HepG2 (cell line): ENCODE data around the gene NTM. TPM values are rescaled to one million over a fixed set of nuclear protein-coding genes. Genes with fewer than 3 reads are reported as not detected.

Experiments used
- ATAC-seq: fragments of 200-7000 bp; cut with Tn5 transposase; 3 replicates; pipeline ENCODE4 v1.9.1; 2020; ENCODE audit warnings: mild to moderate bottlenecking, moderate library complexity
- BruUV-seq: library from RNA; stranded (reverse); fragments of 400-500 nt; replicated peaks from 2 replicates; lab custom pipeline; 2021; lab: Mats Ljungman, UMichigan
- CTCF ChIA-PET: fragments of 300-600 bp; formaldehyde crosslinking; extraction: SDS; loops from one replicate; lab custom pipeline; 2021; ENCODE audit warnings: low total read pairs, inconsistent platforms, low intra/inter-chr PET ratio; lab: Yijun Ruan, JAX
- POLR2A ChIA-PET: fragments of 350-600 bp; sonication (Branson Sonifier 250); formaldehyde crosslinking; loops from one replicate; lab custom pipeline; 2020; ENCODE audit warnings: antibody characterized with exemption, inconsistent platforms; lab: Yijun Ruan, JAX
- DNase-seq: peaks from one replicate; pipeline ENCODE4 v3.0.0-alpha.2; 2015; ENCODE audit warnings: low spot score
- FAIRE-seq: peaks from 3 replicates; lab custom pipeline; 2011; peaks lifted over from hg19 to GRCh38; lab: Jason Lieb, UNC
- H2AFZ ChIP-seq: one replicate; pipeline ENCODE4 v1.6.1; 2011; ENCODE audit warnings: low read length, inconsistent platforms
- H3K27ac ChIP-seq: fragments of 300-600 bp; 3 replicates; pipeline ENCODE4 v1.8.0; 2011; ENCODE audit warnings: mixed run types, mild to moderate bottlenecking, mixed read lengths, low read length, inconsistent platforms; ENCODE audit not compliant: insufficient read depth; ENCODE audit errors: extremely low read length
- H3K27me3 ChIP-seq, 2 experiments: fragments of 200-600 bp in 1 of 2; 2 replicates in 1 of 2; 3 replicates in 1 of 2; pipeline versions ENCODE4 v1.6.0 to v1.8.0; 2011; ENCODE audit warnings: low read length in 2 of 2, mild to moderate bottlenecking in 2 of 2, moderate library complexity in 2 of 2, inconsistent platforms in 1 of 2; ENCODE audit not compliant: insufficient read depth in 2 of 2, control insufficient read depth in 1 of 2
- H3K36me3 ChIP-seq, 2 experiments: fragments of 200-600 bp in 1 of 2; replicated peaks in 1 of 2; 2 replicates in 1 of 2; 3 replicates in 1 of 2; pipeline versions ENCODE4 v1.5.1 to v1.8.0; 2011; ENCODE audit warnings: low read length in 2 of 2, inconsistent platforms in 1 of 2; ENCODE audit not compliant: insufficient read depth in 2 of 2, control insufficient read depth in 1 of 2
- H3K4me1 ChIP-seq: 2 replicates; pipeline ENCODE4 v1.5.1; 2012; ENCODE audit warnings: low read length, inconsistent platforms; ENCODE audit not compliant: insufficient read depth
- H3K4me2 ChIP-seq: 2 replicates; pipeline ENCODE4 v1.6.0; 2011; ENCODE audit warnings: low read depth, low read length, inconsistent platforms
- H3K4me3 ChIP-seq, 3 experiments: fragments of 200-600 bp in 1 of 3; sonication (generic), shearing (Covaris generic) in 1 of 3; replicated peaks in 1 of 3; 2 replicates each; pipeline ENCODE4 v1.5.1; 2011 to 2016; ENCODE audit warnings: low read length in 3 of 3, inconsistent platforms in 2 of 3, low read depth in 2 of 3, mild to moderate bottlenecking in 2 of 3, control low read depth in 1 of 3, mixed read lengths in 1 of 3; ENCODE audit not compliant: insufficient read depth in 1 of 3
- H3K79me2 ChIP-seq: one replicate; pipeline ENCODE4 v1.6.1; 2011; ENCODE audit warnings: low read length, inconsistent platforms; ENCODE audit not compliant: insufficient read depth
- H3K9ac ChIP-seq: 2 replicates; pipeline ENCODE4 v1.6.0; 2011; ENCODE audit warnings: mild to moderate bottlenecking, low read depth, low read length, inconsistent platforms; ENCODE audit not compliant: insufficient read depth
- H3K9me3 ChIP-seq: 2 replicates; pipeline ENCODE4 v1.5.1; 2012; ENCODE audit warnings: mild to moderate bottlenecking, low read length
- H4K20me1 ChIP-seq: 2 replicates; pipeline ENCODE4 v1.6.0; 2011; ENCODE audit warnings: inconsistent platforms, mild to moderate bottlenecking, low read length, moderate library complexity; ENCODE audit not compliant: insufficient read depth
- ARNT ChIP-seq: fragments of 450-650 bp; IDR thresholded peaks from 2 replicates; pipeline ENCODE4 v1.6.1; 2017
- CCAR2 ChIP-seq: fragments of 200-400 bp; formaldehyde crosslinking; optimal IDR thresholded peaks from 2 replicates; pipeline ENCODE3; 2018; ENCODE audit warnings: low read depth, mild to moderate bottlenecking, low read length, moderate library complexity
- FOXK1 ChIP-seq: sonication (generic); formaldehyde crosslinking; IDR thresholded peaks from 2 replicates; pipeline ENCODE4 v1.4.0; 2020; ENCODE audit warnings: low read depth, missing genetic modification reagents, borderline replicate concordance
- NR2F1 ChIP-seq, 2 experiments: fragments of 450-650 bp in 1 of 2; formaldehyde crosslinking in 1 of 2; IDR thresholded peaks; 2 replicates each; pipeline versions ENCODE4 v1.5.0 to v1.6.1; 2016 to 2020; ENCODE audit warnings: mild to moderate bottlenecking in 1 of 2, missing compliant biosample characterization in 1 of 2, missing genetic modification reagents in 1 of 2, moderate library complexity in 1 of 2
- POGZ ChIP-seq: sonication (generic); formaldehyde crosslinking; IDR thresholded peaks from 2 replicates; pipeline ENCODE4 v1.4.0; 2020; ENCODE audit warnings: mild to moderate bottlenecking, missing genetic modification reagents
- RFX1 ChIP-seq: fragments of 450-650 bp; IDR thresholded peaks from 2 replicates; pipeline ENCODE4 v1.6.1; 2017
- SMYD3 ChIP-seq: sonication (generic); formaldehyde crosslinking; IDR thresholded peaks from 2 replicates; pipeline ENCODE4 v1.8.1; 2023; ENCODE audit warnings: mild to moderate bottlenecking, missing genetic modification reagents
- ZNF317 ChIP-seq: sonication (generic); formaldehyde crosslinking; IDR thresholded peaks from 2 replicates; pipeline ENCODE4 v1.5.0; 2020; ENCODE audit warnings: mild to moderate bottlenecking, missing genetic modification reagents
- ZNF331 ChIP-seq: sonication (generic); formaldehyde crosslinking; IDR thresholded peaks from 2 replicates; pipeline ENCODE4 v1.4.0; 2020; ENCODE audit warnings: missing genetic modification reagents
- ZNF333 ChIP-seq: sonication (generic); formaldehyde crosslinking; IDR thresholded peaks from 2 replicates; pipeline ENCODE4 v1.4.0; 2020; ENCODE audit warnings: mild to moderate bottlenecking, missing genetic modification reagents, borderline replicate concordance
- ZNF713 ChIP-seq: sonication (generic); formaldehyde crosslinking; IDR thresholded peaks from 2 replicates; pipeline ENCODE4 v1.4.0; 2020; ENCODE audit warnings: mild to moderate bottlenecking, missing genetic modification reagents
- WGBS: methylation state at CpG from one replicate; pipeline ENCODE4 v1.1.6; 2017; ENCODE audit warnings: low lambda C conversion rate; 5-methylcytosine and 5-hydroxymethylcytosine counted together
- in situ Hi-C: cut with HindIII; loops from 2 replicates; pipeline ENCODE4 v1.10.0; 2017; ENCODE audit warnings: low pct_unique_long_range_greater_than_20kb; ENCODE audit not compliant: extremely low pct_ligation_motif_present
- intact Hi-C: fragments of 100-400 bp; cut with micrococcal nuclease; formaldehyde crosslinking; loops from one replicate; pipeline ENCODE4 v1.10.0; 2022; ENCODE audit not compliant: unreplicated experiment
- polyA plus RNA-seq, 8 experiments: library from polyadenylated mRNA; depleted of rRNA in 3 of 8; stranded (reverse) in 7 of 8; unstranded in 1 of 8; fragments of >200 nt; fragmentation: Illumina TruSeq in 4 of 8; extraction: Trizol in 4 of 8; gene quantifications; 2 replicates each; pipeline versions ENCODE4 v1.2.1 to v1.2.3, GENCODE V29; 2011 to 2016; ENCODE audit warnings: low read depth in 4 of 8, missing spikeins in 1 of 8, mixed read lengths in 1 of 8; ENCODE audit not compliant: insufficient read depth in 1 of 8
- total RNA-seq, 5 experiments: library from RNA; depleted of rRNA; stranded (reverse); fragments of >200 nt; fragmentation: Illumina TruSeq; extraction: Trizol; gene quantifications; 2 replicates each; pipeline ENCODE4 v1.2.3, GENCODE V29; 2016; ENCODE audit warnings: low read depth in 1 of 5
- TF ChIP-seq, protein P1 (sequence below): sonication (generic); formaldehyde crosslinking; IDR thresholded peaks from 2 replicates; pipeline ENCODE4 v1.9.0; 2022; ENCODE audit warnings: low read depth, missing genetic modification reagents
- TF ChIP-seq, protein P2 (sequence below): sonication (generic); formaldehyde crosslinking; IDR thresholded peaks from 2 replicates; pipeline ENCODE4 v1.5.1; 2020; ENCODE audit warnings: missing genetic modification reagents, mild to moderate bottlenecking, borderline replicate concordance
- TF ChIP-seq, protein P3 (sequence below): sonication (generic); formaldehyde crosslinking; IDR thresholded peaks from 2 replicates; pipeline ENCODE4 v1.5.0; 2020; ENCODE audit warnings: mild to moderate bottlenecking, missing genetic modification reagents, borderline replicate concordance
- TF ChIP-seq, protein P4 (sequence below): sonication (generic); formaldehyde crosslinking; IDR thresholded peaks from 2 replicates; pipeline ENCODE4 v1.4.0; 2020; ENCODE audit warnings: mild to moderate bottlenecking, missing genetic modification reagents
- TF ChIP-seq, protein P5 (sequence below): IDR thresholded peaks from 2 replicates; pipeline ENCODE4 v1.6.1; 2016; ENCODE audit warnings: control low read depth

NTM gene
- total and polyA plus RNA-seq, 2 of the 13 experiments (the other 11 are each of a cell fraction or from before 2014, with no cell fraction given): not detected

DNA sequence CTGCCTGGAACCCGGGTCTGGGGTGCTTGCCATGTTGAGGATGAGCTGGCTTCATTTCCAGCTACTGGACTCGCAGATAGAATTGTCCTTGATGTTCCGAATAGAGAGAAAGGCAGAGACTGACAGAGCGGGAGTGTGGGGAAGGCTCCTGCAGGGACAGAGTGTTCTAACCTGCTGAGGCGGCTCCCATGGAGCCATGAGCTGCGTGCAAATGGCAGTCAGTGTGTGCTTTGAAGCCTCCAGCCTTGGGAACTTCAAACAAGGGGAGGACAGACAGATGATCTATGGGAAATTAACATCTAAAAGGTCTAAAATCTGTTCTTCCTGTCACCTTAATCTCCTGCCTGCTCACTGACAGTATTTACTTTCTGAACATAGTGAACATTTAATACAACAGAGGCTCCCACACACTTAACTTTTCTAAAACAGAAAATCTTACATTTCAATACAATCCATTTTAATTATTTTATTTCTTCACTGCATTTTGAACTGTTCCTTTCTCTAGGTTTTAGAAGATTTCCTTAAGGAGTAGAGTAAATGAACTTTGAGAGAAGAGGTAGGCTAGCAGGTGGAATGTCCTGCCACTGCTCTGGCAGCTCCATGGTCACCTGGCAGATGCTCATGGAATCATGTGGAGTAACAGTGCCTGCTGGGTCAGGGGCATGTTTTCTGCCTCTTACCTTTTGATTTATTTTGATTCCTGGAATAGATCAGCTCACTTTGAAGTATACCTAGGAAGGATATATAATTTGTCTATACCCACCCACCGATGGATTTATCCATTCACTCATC lies 481.7 kb downstream of the NTM start:
- Histone ChIP-seq H3K4me2 (no peak overlapping the region), H2AFZ (no peak overlapping the region), H3K27me3 (no peaks in the 10 kb centered on the region; a peak in 1 of 5 replicates), H3K27ac (no peak overlapping the region), H3K4me3 (no peak overlapping the region), H3K9ac (no peak overlapping the region), H3K9me3 (no peaks in the 10 kb centered on the region), H3K79me2 (no peaks in the 10 kb centered on the region), H4K20me1 (no peaks in the 10 kb centered on the region), H3K36me3 (no peaks in the 10 kb centered on the region), H3K4me1 (no peaks in the 10 kb centered on the region)
- ChIA-PET CTCF (no interaction called here), POLR2A (no interaction called here)
- FAIRE-seq: no peak
- in situ Hi-C loops: loop anchor here (25.0 kb wide), 3 partner anchors 285 to 1210 kb away; no protein-coding TSS in a partner anchor
- intact Hi-C loops: no loop called here
- ATAC-seq: no peak
- DNase-seq: no peak
- BruUV-seq: no TSS peak
- WGBS: under 1% methylated on average over 7 of the region's 7 CpGs
- TF ChIP-seq ARNT (no peak), ZNF331 (no peak), ZNF333 (no peak), SMYD3 (CRISPR knock-in tag) (no peak), CCAR2 (no peak), FOXK1 (CRISPR knock-in tag) (no peak), NR2F1 (CRISPR knock-in tag; IDR thresholded peaks at IDR 0.05) (no peak), ZNF713 (CRISPR knock-in tag) (no peak), RFX1 (no peak), ZNF317 (CRISPR knock-in tag) (no peak), POGZ (CRISPR knock-in tag) (no peak)
- TF ChIP-seq, protein P1, sequence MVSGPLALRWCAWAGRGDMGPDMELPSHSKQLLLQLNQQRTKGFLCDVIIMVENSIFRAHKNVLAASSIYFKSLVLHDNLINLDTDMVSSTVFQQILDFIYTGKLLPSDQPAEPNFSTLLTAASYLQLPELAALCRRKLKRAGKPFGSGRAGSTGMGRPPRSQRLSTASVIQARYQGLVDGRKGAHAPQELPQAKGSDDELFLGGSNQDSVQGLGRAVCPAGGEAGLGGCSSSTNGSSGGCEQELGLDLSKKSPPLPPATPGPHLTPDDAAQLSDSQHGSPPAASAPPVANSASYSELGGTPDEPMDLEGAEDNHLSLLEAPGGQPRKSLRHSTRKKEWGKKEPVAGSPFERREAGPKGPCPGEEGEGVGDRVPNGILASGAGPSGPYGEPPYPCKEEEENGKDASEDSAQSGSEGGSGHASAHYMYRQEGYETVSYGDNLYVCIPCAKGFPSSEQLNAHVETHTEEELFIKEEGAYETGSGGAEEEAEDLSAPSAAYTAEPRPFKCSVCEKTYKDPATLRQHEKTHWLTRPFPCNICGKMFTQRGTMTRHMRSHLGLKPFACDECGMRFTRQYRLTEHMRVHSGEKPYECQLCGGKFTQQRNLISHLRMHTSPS: no peak
- TF ChIP-seq, protein P2, sequence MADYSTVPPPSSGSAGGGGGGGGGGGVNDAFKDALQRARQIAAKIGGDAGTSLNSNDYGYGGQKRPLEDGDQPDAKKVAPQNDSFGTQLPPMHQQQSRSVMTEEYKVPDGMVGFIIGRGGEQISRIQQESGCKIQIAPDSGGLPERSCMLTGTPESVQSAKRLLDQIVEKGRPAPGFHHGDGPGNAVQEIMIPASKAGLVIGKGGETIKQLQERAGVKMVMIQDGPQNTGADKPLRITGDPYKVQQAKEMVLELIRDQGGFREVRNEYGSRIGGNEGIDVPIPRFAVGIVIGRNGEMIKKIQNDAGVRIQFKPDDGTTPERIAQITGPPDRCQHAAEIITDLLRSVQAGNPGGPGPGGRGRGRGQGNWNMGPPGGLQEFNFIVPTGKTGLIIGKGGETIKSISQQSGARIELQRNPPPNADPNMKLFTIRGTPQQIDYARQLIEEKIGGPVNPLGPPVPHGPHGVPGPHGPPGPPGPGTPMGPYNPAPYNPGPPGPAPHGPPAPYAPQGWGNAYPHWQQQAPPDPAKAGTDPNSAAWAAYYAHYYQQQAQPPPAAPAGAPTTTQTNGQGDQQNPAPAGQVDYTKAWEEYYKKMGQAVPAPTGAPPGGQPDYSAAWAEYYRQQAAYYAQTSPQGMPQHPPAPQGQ (CRISPR knock-in tag): no peak
- TF ChIP-seq, protein P3, sequence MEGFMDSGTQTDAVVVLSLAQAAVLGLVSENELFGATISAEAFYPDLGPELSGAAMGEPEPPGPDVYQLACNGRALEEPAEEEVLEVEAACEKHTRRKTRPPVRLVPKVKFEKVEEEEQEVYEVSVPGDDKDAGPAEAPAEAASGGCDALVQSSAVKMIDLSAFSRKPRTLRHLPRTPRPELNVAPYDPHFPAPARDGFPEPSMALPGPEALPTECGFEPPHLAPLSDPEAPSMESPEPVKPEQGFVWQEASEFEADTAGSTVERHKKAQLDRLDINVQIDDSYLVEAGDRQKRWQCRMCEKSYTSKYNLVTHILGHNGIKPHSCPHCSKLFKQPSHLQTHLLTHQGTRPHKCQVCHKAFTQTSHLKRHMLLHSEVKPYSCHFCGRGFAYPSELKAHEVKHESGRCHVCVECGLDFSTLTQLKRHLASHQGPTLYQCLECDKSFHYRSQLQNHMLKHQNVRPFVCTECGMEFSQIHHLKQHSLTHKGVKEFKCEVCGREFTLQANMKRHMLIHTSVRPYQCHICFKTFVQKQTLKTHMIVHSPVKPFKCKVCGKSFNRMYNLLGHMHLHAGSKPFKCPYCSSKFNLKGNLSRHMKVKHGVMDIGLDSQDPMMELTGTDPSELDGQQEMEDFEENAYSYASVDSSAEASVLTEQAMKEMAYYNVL (CRISPR knock-in tag): no peak
- TF ChIP-seq, protein P4, sequence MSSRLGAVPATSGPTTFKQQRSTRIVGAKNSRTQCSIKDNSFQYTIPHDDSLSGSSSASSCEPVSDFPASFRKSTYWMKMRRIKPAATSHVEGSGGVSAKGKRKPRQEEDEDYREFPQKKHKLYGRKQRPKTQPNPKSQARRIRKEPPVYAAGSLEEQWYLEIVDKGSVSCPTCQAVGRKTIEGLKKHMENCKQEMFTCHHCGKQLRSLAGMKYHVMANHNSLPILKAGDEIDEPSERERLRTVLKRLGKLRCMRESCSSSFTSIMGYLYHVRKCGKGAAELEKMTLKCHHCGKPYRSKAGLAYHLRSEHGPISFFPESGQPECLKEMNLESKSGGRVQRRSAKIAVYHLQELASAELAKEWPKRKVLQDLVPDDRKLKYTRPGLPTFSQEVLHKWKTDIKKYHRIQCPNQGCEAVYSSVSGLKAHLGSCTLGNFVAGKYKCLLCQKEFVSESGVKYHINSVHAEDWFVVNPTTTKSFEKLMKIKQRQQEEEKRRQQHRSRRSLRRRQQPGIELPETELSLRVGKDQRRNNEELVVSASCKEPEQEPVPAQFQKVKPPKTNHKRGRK (CRISPR knock-in tag): no peak
- TF ChIP-seq, protein P5, sequence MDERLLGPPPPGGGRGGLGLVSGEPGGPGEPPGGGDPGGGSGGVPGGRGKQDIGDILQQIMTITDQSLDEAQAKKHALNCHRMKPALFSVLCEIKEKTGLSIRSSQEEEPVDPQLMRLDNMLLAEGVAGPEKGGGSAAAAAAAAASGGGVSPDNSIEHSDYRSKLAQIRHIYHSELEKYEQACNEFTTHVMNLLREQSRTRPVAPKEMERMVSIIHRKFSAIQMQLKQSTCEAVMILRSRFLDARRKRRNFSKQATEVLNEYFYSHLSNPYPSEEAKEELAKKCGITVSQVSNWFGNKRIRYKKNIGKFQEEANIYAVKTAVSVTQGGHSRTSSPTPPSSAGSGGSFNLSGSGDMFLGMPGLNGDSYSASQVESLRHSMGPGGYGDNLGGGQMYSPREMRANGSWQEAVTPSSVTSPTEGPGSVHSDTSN (CRISPR knock-in tag): no peak
